GM12878 (cell line): ENCODE data around the gene IBA57. TPM values are rescaled to one million over a fixed set of nuclear protein-coding genes. Genes with fewer than 3 reads are reported as not detected.

ENCODE experiments used
- ATAC-seq: fragments of 200-7000 bp; cut with Tn5 transposase; 3 replicates; pipeline ENCODE4 v1.9.1; 2020; ENCODE audit warnings: mild to moderate bottlenecking, moderate library complexity
- BruUV-seq: library from RNA; stranded (reverse); fragments of 400-500 nt; replicated peaks from 2 replicates; lab custom pipeline; 2021; lab: Mats Ljungman, UMichigan
- CTCF ChIA-PET: fragments of 300-600 bp; sonication (Branson Sonifier 250); formaldehyde crosslinking; extraction: SDS; loops from one replicate; lab custom pipeline; 2021; ENCODE audit warnings: inconsistent platforms; lab: Yijun Ruan, JAX
- POLR2A ChIA-PET: fragments of 350-600 bp; formaldehyde crosslinking; extraction: SDS; loops from one replicate; lab custom pipeline; 2021; ENCODE audit warnings: inconsistent platforms; lab: Charles Lee
- RAD21 ChIA-PET: fragments of 300-600 bp; sonication (Branson Sonifier 250); formaldehyde crosslinking; loops from one replicate; lab custom pipeline; 2023; ENCODE audit warnings: antibody characterized with exemption; ENCODE audit not compliant: unreplicated experiment; lab: Charles Lee
- SMC1A ChIA-PET: fragments of 300-600 bp; sonication (Branson Sonifier 250); formaldehyde crosslinking; loops from one replicate; lab custom pipeline; 2023; ENCODE audit not compliant: unreplicated experiment, uncharacterized antibody; lab: Charles Lee
- DNase-seq: peaks from one replicate; pipeline ENCODE4 v3.0.0-alpha.2; 2011; ENCODE audit warnings: low read depth, low spot score
- FAIRE-seq: peaks from 3 replicates; lab custom pipeline; 2011; peaks lifted over from hg19 to GRCh38; lab: Jason Lieb, UNC
- H2AFZ ChIP-seq: 2 replicates; pipeline ENCODE4 v1.6.0; 2011; ENCODE audit warnings: low read depth, low read length, control low read depth; ENCODE audit not compliant: control insufficient read depth
- H3K27ac ChIP-seq: 2 replicates; pipeline ENCODE4 v1.5.1; 2011; ENCODE audit warnings: control low read depth; ENCODE audit not compliant: control insufficient read depth, insufficient read depth
- H3K27me3 ChIP-seq, 2 experiments: replicated peaks in 1 of 2; 2 replicates each; pipeline versions ENCODE4 v1.6.0 to v1.6.1; 2011; ENCODE audit warnings: low read length in 1 of 2; ENCODE audit not compliant: control insufficient read depth in 2 of 2, insufficient read depth in 2 of 2
- H3K36me3 ChIP-seq, 2 experiments: 2 replicates each; pipeline ENCODE4 v1.5.1; 2011; ENCODE audit warnings: low read length in 1 of 2; ENCODE audit not compliant: control insufficient read depth in 2 of 2, insufficient read depth in 2 of 2
- H3K4me1 ChIP-seq: 2 replicates; pipeline ENCODE4 v1.6.1; 2011; ENCODE audit warnings: mild to moderate bottlenecking, low read length, moderate library complexity, mixed read lengths; ENCODE audit not compliant: control insufficient read depth, insufficient read depth
- H3K4me2 ChIP-seq: 2 replicates; pipeline ENCODE4 v1.6.0; 2011; ENCODE audit warnings: control low read depth; ENCODE audit not compliant: control insufficient read depth, insufficient read depth
- H3K4me3 ChIP-seq: fragments of 200-600 bp; sonication (generic); 2 replicates; pipeline ENCODE4 v1.5.1; 2016
- H3K79me2 ChIP-seq: 2 replicates; pipeline ENCODE4 v1.6.0; 2011; ENCODE audit warnings: low read length; ENCODE audit not compliant: control insufficient read depth, insufficient read depth
- H3K9ac ChIP-seq: 2 replicates; pipeline ENCODE4 v1.8.0; 2011; ENCODE audit warnings: low read length, control low read depth, mixed read lengths; ENCODE audit not compliant: control insufficient read depth, insufficient read depth
- H3K9me3 ChIP-seq: replicated peaks from 3 replicates; pipeline ENCODE4 v1.5.1; 2011; ENCODE audit warnings: mild to moderate bottlenecking, low read length; ENCODE audit not compliant: control insufficient read depth, insufficient read depth
- H4K20me1 ChIP-seq: 2 replicates; pipeline ENCODE4 v1.6.0; 2011; ENCODE audit not compliant: control insufficient read depth, insufficient read depth
- ATF3 ChIP-seq: IDR thresholded peaks from 2 replicates; pipeline ENCODE4 v1.6.1; 2011; ENCODE audit warnings: low read depth, mild to moderate bottlenecking, low read length, moderate library complexity, borderline replicate concordance; ENCODE audit errors: extremely low read depth
- CREM ChIP-seq: IDR thresholded peaks from 2 replicates; pipeline ENCODE4 v1.6.1; 2014; ENCODE audit warnings: antibody characterized with exemption, low read depth
- HDAC6 ChIP-seq: fragments of 200-600 bp; sonication (generic); IDR thresholded peaks from one replicate; pipeline ENCODE4 v1.8.0; 2017; ENCODE audit warnings: antibody characterized with exemption; ENCODE audit not compliant: unreplicated experiment
- RCOR1 ChIP-seq: conservative IDR thresholded peaks from 2 replicates; pipeline ENCODE4 v1.6.1; 2012; ENCODE audit warnings: low read depth, low read length, improper control_type of control experiment
- ZNF207 ChIP-seq: fragments of 450-650 bp; IDR thresholded peaks from 2 replicates; pipeline ENCODE4 v1.6.1; 2014; ENCODE audit warnings: antibody characterized with exemption, mild to moderate bottlenecking, borderline replicate concordance
- WGBS: methylation state at CpG from one replicate; pipeline ENCODE4 v1.1.6; 2016; ENCODE audit warnings: low lambda C conversion rate; ENCODE audit not compliant: insufficient replicate concordance, insufficient coverage; ENCODE audit errors: missing lambda C conversion rate; 5-methylcytosine and 5-hydroxymethylcytosine counted together
- in situ Hi-C: fragments of 300-500 bp; cut with MboI; formaldehyde crosslinking; loops from 9 replicates; pipeline ENCODE4 v1.14.3; 2018; ENCODE audit warnings: mixed read lengths
- intact Hi-C: fragments of 100-400 bp; cut with micrococcal nuclease; formaldehyde crosslinking; loops from one replicate; pipeline ENCODE4 v1.14.2; 2022; ENCODE audit not compliant: unreplicated experiment
- polyA plus RNA-seq, 11 experiments: library from polyadenylated mRNA; depleted of rRNA in 4 of 11; unstranded in 6 of 11; stranded (reverse) in 5 of 11; fragments of >200 nt; fragmentation: Nextera tagmentation in 4 of 11; fragmentation: Illumina TruSeq in 1 of 11; extraction: Ambion mirVana in 4 of 11; extraction: Trizol in 1 of 11; gene quantifications; 1 replicate in 1 of 11; 2 replicates in 10 of 11; pipeline versions ENCODE4 v1.2.1 to v1.2.3, GENCODE V29; 2011 to 2016; ENCODE audit warnings: inconsistent platforms in 2 of 11, missing spikeins in 2 of 11, low read depth in 1 of 11
- total RNA-seq, 4 experiments: library from RNA; depleted of rRNA in 3 of 4; stranded (reverse); fragments of >200 nt in 3 of 4; fragmentation: Illumina TruSeq in 1 of 4; extraction: Trizol in 1 of 4; gene quantifications; 2 replicates each; pipeline versions ENCODE4 v1.2.1 to v1.2.3, GENCODE V29; 2013 to 2021

The IBA57 gene
- total and polyA plus RNA-seq, 10 of the 15 experiments (the other 5 are each of a cell fraction or from before 2014, with no cell fraction given): 0.51 to 8.6 (median 3.7) TPM

DNA sequence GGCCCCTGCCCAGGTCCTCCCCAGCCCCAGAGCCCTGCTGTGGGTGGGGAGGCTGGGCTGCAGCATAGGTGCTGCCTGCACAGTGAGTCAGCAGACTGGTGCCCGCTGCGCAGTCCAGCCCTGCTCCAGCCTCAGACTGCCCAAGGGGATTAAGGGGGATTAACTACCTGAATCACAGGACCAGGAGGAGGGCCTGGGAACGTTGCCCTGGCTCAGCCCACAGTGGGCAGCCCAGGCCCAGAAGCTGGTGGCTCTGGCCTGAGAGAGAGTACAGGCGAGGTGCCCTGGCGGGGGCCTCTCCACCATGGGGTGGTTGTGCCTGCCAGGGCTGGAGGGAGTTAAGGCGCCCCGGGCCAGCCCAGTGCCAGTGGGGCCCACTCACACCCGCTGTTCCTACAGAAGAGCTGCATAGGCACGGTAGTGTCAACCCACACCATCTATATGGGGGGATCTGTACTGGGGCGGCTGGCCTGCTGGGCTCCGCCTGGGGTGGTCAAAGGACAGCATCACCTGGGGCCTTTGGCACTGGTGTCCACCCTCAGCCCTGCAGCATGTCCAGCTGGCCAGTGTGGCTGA, 44.6 kb downstream of the IBA57 start:
- BruUV-seq: no TSS peak
- Histone ChIP-seq H3K27ac (no peak overlapping the region), H3K9ac (no peak overlapping the region), H3K27me3 (no peaks in the 10 kb centered on the region; a peak in 2 of 4 replicates), H2AFZ (no peak overlapping the region), H3K36me3 (no peaks in the 10 kb centered on the region), H4K20me1 (no peaks in the 10 kb centered on the region)
- SMC1A ChIA-PET: no interaction called here
- RAD21 ChIA-PET: no interaction called here
- POLR2A ChIA-PET: no interaction called here
- no peak for DNase-seq
- TF ChIP-seq HDAC6 (no peak), ATF3 (no peak), ZNF207 (no peak), CREM (no peak), RCOR1 (no peak)
- TF ChIP-seq, all 136 proteins: peak for 0
- no peaks in the 10 kb centered on the region; the same call in 2 of the 3 replicates for H3K9me3 ChIP-seq
- in situ Hi-C loops (no loop called here), intact Hi-C loops (loop anchor here (5.0 to 10.0 kb wide), 2 partner anchors 75 to 307 kb away; no protein-coding TSS in a partner anchor)
- CTCF ChIA-PET: no interaction called here
- no peaks in the 10 kb centered on the region for H3K4me1 ChIP-seq
- H3K79me2 ChIP-seq: no peaks in the 10 kb centered on the region
- no peak overlapping the region for H3K4me3 ChIP-seq
- FAIRE-seq: no peak
- 42% methylated on average over 11 of the region's 11 CpGs for WGBS
- ATAC-seq: no peak
- no peak overlapping the region for H3K4me2 ChIP-seq
